ENCODE results near the gene CELSR3. TPM values are rescaled to one million over a fixed set of nuclear protein-coding genes. Genes with fewer than 3 reads are reported as not detected.

Gene CELSR3
- total and polyA plus RNA-seq, 4 experiments from 2014 or later, result 0.04 to 3.5 (median 2.0) TPM

GRCh38 chr3:48630833-48631232 is 31.9 kb downstream of the CELSR3 start:
- Mint-ChIP-seq H3K36me3 (peaks cover 11 to 31% of the 10 kb centered on the region in 2 donors), H3K27ac (no peak overlapping the region), H3K9me3 (no peaks in the 10 kb centered on the region), H3K4me1 (peaks cover 3 to 19% (median 9%) of the 10 kb centered on the region in 4 donors), H3K4me3 (no peak overlapping the region), H3K27me3 (no peaks in the 10 kb centered on the region)
- intact Hi-C loops (cut with micrococcal nuclease), result no loop called here
- ChIA-PET POLR2A (ENCODE audit: partially characterized antibody) (no interaction called here), CTCF (ENCODE audit: partially characterized antibody) (no interaction called here)
- Histone ChIP-seq H3K27me3 (ENCODE audit: insufficient read depth, low read length) (no peaks in the 10 kb centered on the region), H3K4me3 (ENCODE audit: low read length in 2 of 2) (no peak overlapping the region), H3K9me3 (ENCODE audit: control insufficient read depth in 1 of 2, low read length in 2 of 2) (no peaks in the 10 kb centered on the region), H3K36me3 (ENCODE audit: insufficient read depth, low read length) (no peaks in the 10 kb centered on the region), H3K27ac (ENCODE audit: low read depth, low read length) (no peak overlapping the region), H3K4me1 (ENCODE audit: insufficient read depth, low read length) (peaks cover 12% of the 10 kb centered on the region)
- DNase-seq, result no peak

GRCh38 chr3:48630407-48630806 is 32.3 kb downstream of the CELSR3 start:
- Mint-ChIP-seq H3K36me3 (peaks cover 11 to 31% of the 10 kb centered on the region in 2 donors), H3K4me1 (peaks cover 3 to 15% (median 8%) of the 10 kb centered on the region in 4 donors), H3K27ac (no peak overlapping the region), H3K4me3 (no peak overlapping the region), H3K27me3 (no peaks in the 10 kb centered on the region), H3K9me3 (no peaks in the 10 kb centered on the region)
- Histone ChIP-seq H3K27me3 (ENCODE audit: insufficient read depth, low read length) (no peaks in the 10 kb centered on the region), H3K9me3 (ENCODE audit: control insufficient read depth in 1 of 2, low read length in 2 of 2) (no peaks in the 10 kb centered on the region), H3K4me3 (ENCODE audit: low read length in 2 of 2) (no peak overlapping the region), H3K36me3 (ENCODE audit: insufficient read depth, low read length) (no peaks in the 10 kb centered on the region), H3K4me1 (ENCODE audit: insufficient read depth, low read length) (peaks cover 9% of the 10 kb centered on the region), H3K27ac (ENCODE audit: low read depth, low read length) (no peak overlapping the region)
- POLR2A ChIA-PET (ENCODE audit: partially characterized antibody), result no interaction called here
- DNase-seq, result no peak
- CTCF ChIA-PET (ENCODE audit: partially characterized antibody), result no interaction called here
- intact Hi-C loops (cut with micrococcal nuclease), result no loop called here

GRCh38 chr3:48629894-48630293 is 32.8 kb downstream of the CELSR3 start:
- peaks cover 11 to 31% of the 10 kb centered on the region in 2 donors for H3K36me3 Mint-ChIP-seq
- H3K27me3 Mint-ChIP-seq, result no peaks in the 10 kb centered on the region
- no peaks in the 10 kb centered on the region for H3K9me3 ChIP-seq (ENCODE audit: control insufficient read depth in 1 of 2, low read length in 2 of 2)
- H3K36me3 ChIP-seq (ENCODE audit: insufficient read depth, low read length), result no peaks in the 10 kb centered on the region
- H3K4me1 Mint-ChIP-seq, result peaks cover 4 to 18% (median 7%) of the 10 kb centered on the region in 4 donors
- no peaks in the 10 kb centered on the region for H3K9me3 Mint-ChIP-seq
- no peak overlapping the region for H3K4me3 Mint-ChIP-seq
- ChIA-PET CTCF (ENCODE audit: partially characterized antibody) (no interaction called here), POLR2A (ENCODE audit: partially characterized antibody) (no interaction called here)
- no peak for DNase-seq
- no peak overlapping the region for H3K4me3 ChIP-seq (ENCODE audit: low read length in 2 of 2)
- no peak overlapping the region for H3K27ac ChIP-seq (ENCODE audit: low read depth, low read length)
- H3K27me3 ChIP-seq (ENCODE audit: insufficient read depth, low read length), result no peaks in the 10 kb centered on the region
- intact Hi-C loops (cut with micrococcal nuclease), result no loop called here
- no peak overlapping the region for H3K27ac Mint-ChIP-seq
- peaks cover 9% of the 10 kb centered on the region for H3K4me1 ChIP-seq (ENCODE audit: insufficient read depth, low read length)

- Histone ChIP-seq H3K27ac (ENCODE audit: low read depth, low read length) (no peak overlapping the region), H3K4me3 (ENCODE audit: low read length in 2 of 2) (no peak overlapping the region), H3K4me1 (ENCODE audit: insufficient read depth, low read length) (peaks cover 5% of the 10 kb centered on the region), H3K27me3 (ENCODE audit: insufficient read depth, low read length) (no peaks in the 10 kb centered on the region), H3K9me3 (ENCODE audit: control insufficient read depth in 1 of 2, low read length in 2 of 2) (no peaks in the 10 kb centered on the region), H3K36me3 (ENCODE audit: insufficient read depth, low read length) (no peaks in the 10 kb centered on the region)
- Mint-ChIP-seq H3K9me3 (no peaks in the 10 kb centered on the region), H3K4me3 (no peak overlapping the region), H3K36me3 (peaks cover 11 to 31% of the 10 kb centered on the region in 2 donors), H3K27ac (peak overlapping the region in 1 of 7 donors; percentile 64), H3K27me3 (no peaks in the 10 kb centered on the region), H3K4me1 (peaks cover 5 to 18% (median 8%) of the 10 kb centered on the region in 4 donors)
- POLR2A ChIA-PET (ENCODE audit: partially characterized antibody), result no interaction called here
- intact Hi-C loops (cut with micrococcal nuclease), result no loop called here
- DNase-seq, result no peak
- CTCF ChIA-PET (ENCODE audit: partially characterized antibody), result no interaction called here
Observed at GRCh38 chr3:48628277-48629017, 34.2 kb downstream of the CELSR3 start.

- no peaks in the 10 kb centered on the region for H3K9me3 Mint-ChIP-seq
- H3K4me3 ChIP-seq (ENCODE audit: low read length in 2 of 2), result no peak overlapping the region
- no peaks in the 10 kb centered on the region for H3K9me3 ChIP-seq (ENCODE audit: control insufficient read depth in 1 of 2, low read length in 2 of 2)
- H3K27me3 ChIP-seq (ENCODE audit: insufficient read depth, low read length), result no peaks in the 10 kb centered on the region
- ChIA-PET CTCF (ENCODE audit: partially characterized antibody) (interaction anchor here (1.2 kb wide), 1 partner anchor 9 kb away, joined by 3 read pairs; no protein-coding TSS in a partner anchor), POLR2A (ENCODE audit: partially characterized antibody) (no interaction called here)
- H3K4me1 Mint-ChIP-seq, result peaks cover 5 to 16% (median 8%) of the 10 kb centered on the region in 4 donors
- no peaks in the 10 kb centered on the region for H3K36me3 ChIP-seq (ENCODE audit: insufficient read depth, low read length)
- H3K36me3 Mint-ChIP-seq, result peaks cover 11 to 27% of the 10 kb centered on the region in 2 donors
- DNase-seq, result no peak
- no peak overlapping the region for H3K27ac Mint-ChIP-seq
- intact Hi-C loops (cut with micrococcal nuclease), result no loop called here
- no peaks in the 10 kb centered on the region for H3K27me3 Mint-ChIP-seq
- no peak overlapping the region for H3K27ac ChIP-seq (ENCODE audit: low read depth, low read length)
- H3K4me1 ChIP-seq (ENCODE audit: insufficient read depth, low read length), result peaks cover 5% of the 10 kb centered on the region
- H3K4me3 Mint-ChIP-seq, result no peak overlapping the region
Observed at GRCh38 chr3:48625600-48625999, 37.1 kb downstream of the CELSR3 start.

- Histone ChIP-seq H3K36me3 (ENCODE audit: insufficient read depth, low read length) (no peaks in the 10 kb centered on the region), H3K9me3 (ENCODE audit: control insufficient read depth in 1 of 2, low read length in 2 of 2) (no peaks in the 10 kb centered on the region), H3K27ac (ENCODE audit: low read depth, low read length) (no peak overlapping the region), H3K27me3 (ENCODE audit: insufficient read depth, low read length) (no peaks in the 10 kb centered on the region), H3K4me1 (ENCODE audit: insufficient read depth, low read length) (peaks cover 5% of the 10 kb centered on the region), H3K4me3 (ENCODE audit: low read length in 2 of 2) (no peak overlapping the region)
- peaks cover 11 to 24% of the 10 kb centered on the region in 2 donors for H3K36me3 Mint-ChIP-seq
- no peak overlapping the region for H3K27ac Mint-ChIP-seq
- H3K9me3 Mint-ChIP-seq, result no peaks in the 10 kb centered on the region
- CTCF ChIA-PET (ENCODE audit: partially characterized antibody), result interaction anchor here (1.2 to 1.3 kb wide), 2 partner anchors 10 to 11 kb away, joined by 3 read pairs; no protein-coding TSS in a partner anchor
- no peaks in the 10 kb centered on the region for H3K27me3 Mint-ChIP-seq
- no peak overlapping the region for H3K4me3 Mint-ChIP-seq
- peaks cover 5 to 16% (median 8%) of the 10 kb centered on the region in 4 donors for H3K4me1 Mint-ChIP-seq
- DNase-seq, result no peak
- POLR2A ChIA-PET (ENCODE audit: partially characterized antibody), result no interaction called here
- intact Hi-C loops (cut with micrococcal nuclease), result no loop called here
Observed at GRCh38 chr3:48624767-48625166, 37.9 kb downstream of the CELSR3 start.

GRCh38 chr3:48623851-48624547 is 38.7 kb downstream of the CELSR3 start:
- peaks cover 0 to 2% (median 0%) of the 10 kb centered on the region in 8 donors for H3K9me3 Mint-ChIP-seq
- Histone ChIP-seq H3K27me3 (ENCODE audit: insufficient read depth, low read length) (no peaks in the 10 kb centered on the region), H3K9me3 (ENCODE audit: control insufficient read depth in 1 of 2, low read length in 2 of 2) (no peaks in the 10 kb centered on the region), H3K27ac (ENCODE audit: low read depth, low read length) (no peak overlapping the region), H3K36me3 (ENCODE audit: insufficient read depth, low read length) (no peaks in the 10 kb centered on the region), H3K4me3 (ENCODE audit: low read length in 2 of 2) (no peak overlapping the region), H3K4me1 (ENCODE audit: insufficient read depth, low read length) (peaks cover 5% of the 10 kb centered on the region)
- DNase-seq, result no peak
- no peak overlapping the region for H3K4me3 Mint-ChIP-seq
- H3K27me3 Mint-ChIP-seq, result no peaks in the 10 kb centered on the region
- peaks cover 5 to 16% (median 8%) of the 10 kb centered on the region in 4 donors for H3K4me1 Mint-ChIP-seq
- intact Hi-C loops (cut with micrococcal nuclease), result no loop called here
- H3K27ac Mint-ChIP-seq, result peak overlapping the region in 3 of 7 donors; percentile 5 to 52 (median 24)
- POLR2A ChIA-PET (ENCODE audit: partially characterized antibody), result interaction anchor here (1.2 kb wide), 1 partner anchor 11 kb away, joined by 3 read pairs; no protein-coding TSS in a partner anchor
- H3K36me3 Mint-ChIP-seq, result peaks cover 11 to 18% of the 10 kb centered on the region in 2 donors
- CTCF ChIA-PET (ENCODE audit: partially characterized antibody), result interaction anchor here (1.3 kb wide), 1 partner anchor 12 kb away, joined by 3 read pairs; no protein-coding TSS in a partner anchor

Measured in CD4-positive, alpha-beta memory T cell (primary cell).